ENCODE data around the gene GRAMD4.

GRAMD4 gene

GRCh38 chr22:46727813-46728364 lies 107.7 kb downstream of the GRAMD4 start:
- Histone ChIP-seq H3K27me3 (replicated peaks; ENCODE audit: insufficient read depth, low read length) (no peaks in the 10 kb centered on the region), H3K4me2 (ENCODE audit: low read depth, low read length) (no peak overlapping the region), H3K27ac (ENCODE audit: low read length) (no peak overlapping the region), H3K9me3 (replicated peaks; ENCODE audit: insufficient read depth, low read length) (no peaks in the 10 kb centered on the region), H3K4me1 (ENCODE audit: low read length) (no peaks in the 10 kb centered on the region), H3K79me2 (ENCODE audit: low read length) (peaks cover 98% of the 10 kb centered on the region), H3K9ac (ENCODE audit: low read length) (no peak overlapping the region), H4K20me1 (ENCODE audit: insufficient read depth, low read length) (peaks cover 21% of the 10 kb centered on the region), H3K36me3 (replicated peaks; ENCODE audit: insufficient read depth, low read length) (no peaks in the 10 kb centered on the region), H3K4me3 (ENCODE audit: low read length) (no peak overlapping the region), H2AFZ (ENCODE audit: low read length) (no peak overlapping the region), H3F3A (ENCODE audit: insufficient read depth, low read length) (no peaks in the 10 kb centered on the region), H3K9me2 (replicated peaks; ENCODE audit: insufficient read depth, low read length) (no peaks in the 10 kb centered on the region)
- DNase-seq: no peak
- TF ChIP-seq EZH2phosphoT487 (IDR thresholded peaks at IDR 0.05; ENCODE audit: low read length) (no peak), EZH2 (optimal IDR thresholded peaks at IDR 0.05; ENCODE audit: low read depth, low read length) (no peak)
- TF ChIP-seq, protein P1, sequence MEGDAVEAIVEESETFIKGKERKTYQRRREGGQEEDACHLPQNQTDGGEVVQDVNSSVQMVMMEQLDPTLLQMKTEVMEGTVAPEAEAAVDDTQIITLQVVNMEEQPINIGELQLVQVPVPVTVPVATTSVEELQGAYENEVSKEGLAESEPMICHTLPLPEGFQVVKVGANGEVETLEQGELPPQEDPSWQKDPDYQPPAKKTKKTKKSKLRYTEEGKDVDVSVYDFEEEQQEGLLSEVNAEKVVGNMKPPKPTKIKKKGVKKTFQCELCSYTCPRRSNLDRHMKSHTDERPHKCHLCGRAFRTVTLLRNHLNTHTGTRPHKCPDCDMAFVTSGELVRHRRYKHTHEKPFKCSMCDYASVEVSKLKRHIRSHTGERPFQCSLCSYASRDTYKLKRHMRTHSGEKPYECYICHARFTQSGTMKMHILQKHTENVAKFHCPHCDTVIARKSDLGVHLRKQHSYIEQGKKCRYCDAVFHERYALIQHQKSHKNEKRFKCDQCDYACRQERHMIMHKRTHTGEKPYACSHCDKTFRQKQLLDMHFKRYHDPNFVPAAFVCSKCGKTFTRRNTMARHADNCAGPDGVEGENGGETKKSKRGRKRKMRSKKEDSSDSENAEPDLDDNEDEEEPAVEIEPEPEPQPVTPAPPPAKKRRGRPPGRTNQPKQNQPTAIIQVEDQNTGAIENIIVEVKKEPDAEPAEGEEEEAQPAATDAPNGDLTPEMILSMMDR (IDR thresholded peaks at IDR 0.05; ENCODE audit: low read length): no peak

DNA sequence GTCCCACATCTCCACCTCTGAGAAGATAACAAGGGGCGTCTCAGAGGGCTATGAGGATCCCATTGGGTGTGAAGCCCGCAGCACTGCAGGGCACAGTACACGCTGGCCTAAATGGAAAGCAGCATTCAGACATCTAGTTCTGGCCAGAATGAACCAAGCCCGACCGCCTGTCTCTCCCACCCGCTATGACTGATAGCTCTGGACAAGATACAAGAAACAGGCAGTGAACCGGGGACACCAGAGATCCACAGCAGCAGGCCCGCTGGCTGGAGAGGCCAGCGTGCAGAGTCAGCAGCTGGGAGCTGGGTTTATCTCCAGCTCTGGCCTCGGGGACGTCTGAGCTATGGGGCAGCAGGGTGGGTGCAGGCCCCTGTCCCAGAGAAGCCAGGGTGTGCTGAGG lies 108.3 kb downstream of the GRAMD4 start:
- Histone ChIP-seq H3K9ac (ENCODE audit: low read length) (no peak overlapping the region), H3K27me3 (replicated peaks; ENCODE audit: insufficient read depth, low read length) (no peaks in the 10 kb centered on the region), H3K4me1 (ENCODE audit: low read length) (no peaks in the 10 kb centered on the region), H3K9me3 (replicated peaks; ENCODE audit: insufficient read depth, low read length) (no peaks in the 10 kb centered on the region), H3F3A (ENCODE audit: insufficient read depth, low read length) (no peaks in the 10 kb centered on the region), H3K27ac (ENCODE audit: low read length) (no peak overlapping the region), H3K4me3 (ENCODE audit: low read length) (no peak overlapping the region), H3K4me2 (ENCODE audit: low read depth, low read length) (no peak overlapping the region), H2AFZ (ENCODE audit: low read length) (no peak overlapping the region), H4K20me1 (ENCODE audit: insufficient read depth, low read length) (peaks cover 21% of the 10 kb centered on the region), H3K9me2 (replicated peaks; ENCODE audit: insufficient read depth, low read length) (no peaks in the 10 kb centered on the region), H3K36me3 (replicated peaks; ENCODE audit: insufficient read depth, low read length) (no peaks in the 10 kb centered on the region), H3K79me2 (ENCODE audit: low read length) (peaks cover 98% of the 10 kb centered on the region)
- TF ChIP-seq EZH2phosphoT487 (IDR thresholded peaks at IDR 0.05; ENCODE audit: low read length) (no peak), EZH2 (optimal IDR thresholded peaks at IDR 0.05; ENCODE audit: low read depth, low read length) (no peak)
- TF ChIP-seq, protein P1 (IDR thresholded peaks at IDR 0.05; ENCODE audit: low read length): no peak
- no peak for DNase-seq

Data from MM.1S (cell line).